ENCODE results near the gene FHAD1.

The FHAD1 gene

DNA sequence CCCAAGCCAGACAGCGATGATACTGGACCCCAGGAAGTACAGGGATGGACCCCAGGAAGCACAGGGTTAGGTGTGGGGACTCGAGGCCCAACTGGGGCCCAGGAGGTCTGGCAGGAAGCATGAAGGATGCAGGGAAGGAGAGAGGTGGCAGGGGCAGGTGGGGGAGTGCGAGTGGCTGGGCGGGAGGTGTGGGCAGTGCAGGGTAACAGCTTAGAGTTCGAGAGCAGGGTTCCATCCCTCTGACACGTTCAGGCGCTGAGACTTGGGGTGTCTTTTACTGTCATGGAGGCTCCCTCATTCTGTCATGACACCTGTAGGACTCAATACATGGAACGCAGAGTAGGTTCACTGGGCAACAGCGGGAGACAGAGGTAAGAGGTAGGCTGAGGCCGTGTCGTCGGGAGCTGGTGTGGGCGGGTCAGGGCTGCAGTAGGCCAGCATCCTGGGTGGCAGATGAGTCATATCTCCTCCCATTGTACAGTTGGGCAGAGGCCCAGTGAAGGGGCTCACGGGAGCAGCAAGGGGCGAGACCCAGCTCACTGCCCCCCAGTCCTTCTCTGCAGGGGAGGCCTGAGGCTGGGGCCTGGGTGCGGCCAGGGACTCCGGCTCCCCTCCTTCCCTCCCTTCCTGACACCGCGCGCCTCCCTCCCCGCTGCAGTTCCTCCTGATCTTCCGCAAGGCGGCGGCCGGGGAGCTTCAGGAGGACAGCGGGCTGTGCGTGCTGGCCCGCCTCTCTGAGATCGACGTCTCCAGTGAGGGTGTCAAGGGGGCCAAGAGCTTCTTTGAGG, 179.7 kb downstream of the FHAD1 start:
- no peak for TF ChIP-seq POLR2AphosphoS5 (IDR thresholded peaks at IDR 0.05; ENCODE audit: low read depth, low read length)
- TF ChIP-seq FOXP2 (optimal IDR thresholded peaks at IDR 0.05; ENCODE audit: borderline replicate concordance, extremely low read depth, extremely low read length, insufficient read depth) = no peak
- TF ChIP-seq, protein P1, sequence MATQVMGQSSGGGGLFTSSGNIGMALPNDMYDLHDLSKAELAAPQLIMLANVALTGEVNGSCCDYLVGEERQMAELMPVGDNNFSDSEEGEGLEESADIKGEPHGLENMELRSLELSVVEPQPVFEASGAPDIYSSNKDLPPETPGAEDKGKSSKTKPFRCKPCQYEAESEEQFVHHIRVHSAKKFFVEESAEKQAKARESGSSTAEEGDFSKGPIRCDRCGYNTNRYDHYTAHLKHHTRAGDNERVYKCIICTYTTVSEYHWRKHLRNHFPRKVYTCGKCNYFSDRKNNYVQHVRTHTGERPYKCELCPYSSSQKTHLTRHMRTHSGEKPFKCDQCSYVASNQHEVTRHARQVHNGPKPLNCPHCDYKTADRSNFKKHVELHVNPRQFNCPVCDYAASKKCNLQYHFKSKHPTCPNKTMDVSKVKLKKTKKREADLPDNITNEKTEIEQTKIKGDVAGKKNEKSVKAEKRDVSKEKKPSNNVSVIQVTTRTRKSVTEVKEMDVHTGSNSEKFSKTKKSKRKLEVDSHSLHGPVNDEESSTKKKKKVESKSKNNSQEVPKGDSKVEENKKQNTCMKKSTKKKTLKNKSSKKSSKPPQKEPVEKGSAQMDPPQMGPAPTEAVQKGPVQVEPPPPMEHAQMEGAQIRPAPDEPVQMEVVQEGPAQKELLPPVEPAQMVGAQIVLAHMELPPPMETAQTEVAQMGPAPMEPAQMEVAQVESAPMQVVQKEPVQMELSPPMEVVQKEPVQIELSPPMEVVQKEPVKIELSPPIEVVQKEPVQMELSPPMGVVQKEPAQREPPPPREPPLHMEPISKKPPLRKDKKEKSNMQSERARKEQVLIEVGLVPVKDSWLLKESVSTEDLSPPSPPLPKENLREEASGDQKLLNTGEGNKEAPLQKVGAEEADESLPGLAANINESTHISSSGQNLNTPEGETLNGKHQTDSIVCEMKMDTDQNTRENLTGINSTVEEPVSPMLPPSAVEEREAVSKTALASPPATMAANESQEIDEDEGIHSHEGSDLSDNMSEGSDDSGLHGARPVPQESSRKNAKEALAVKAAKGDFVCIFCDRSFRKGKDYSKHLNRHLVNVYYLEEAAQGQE (IDR thresholded peaks at IDR 0.05; ENCODE audit: insufficient read depth in 1 of 2, low read depth in 2 of 2, low read length in 2 of 2) = no peak
- TF ChIP-seq SIN3A (IDR thresholded peaks at IDR 0.05; ENCODE audit: borderline replicate concordance, insufficient read depth, low read length) = no peak
- no peak for TF ChIP-seq TAF1 (IDR thresholded peaks at IDR 0.05; ENCODE audit: borderline replicate concordance, insufficient read depth, low read length)

DNA sequence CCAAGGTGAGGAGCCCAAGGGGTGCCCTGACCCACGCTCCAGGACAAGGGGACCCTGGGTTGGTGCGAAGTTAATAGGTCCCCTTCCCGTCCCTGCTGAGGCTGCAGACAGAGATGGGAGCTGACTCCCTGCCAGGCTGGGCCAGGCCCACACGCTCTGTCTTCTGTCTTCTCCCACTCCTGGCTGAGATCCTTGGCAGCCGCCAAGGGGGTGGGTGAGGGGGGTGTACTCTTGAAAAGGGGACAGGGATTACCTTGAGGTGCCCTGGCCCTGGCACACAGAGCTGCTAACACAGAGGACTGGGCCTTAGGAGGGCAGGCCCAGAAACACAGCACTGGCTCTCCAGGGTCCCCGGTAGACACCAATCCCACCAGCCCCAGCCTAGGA, 180.2 kb downstream of the FHAD1 start:
- TF ChIP-seq TAF1 (IDR thresholded peaks at IDR 0.05; ENCODE audit: borderline replicate concordance, insufficient read depth, low read length) = no peak
- no peak for TF ChIP-seq SIN3A (IDR thresholded peaks at IDR 0.05; ENCODE audit: borderline replicate concordance, insufficient read depth, low read length)
- TF ChIP-seq, protein P1 (IDR thresholded peaks at IDR 0.05; ENCODE audit: insufficient read depth in 1 of 2, low read depth in 2 of 2, low read length in 2 of 2) = no peak
- no peak for TF ChIP-seq FOXP2 (optimal IDR thresholded peaks at IDR 0.05; ENCODE audit: borderline replicate concordance, extremely low read depth, extremely low read length, insufficient read depth)
- no peak for TF ChIP-seq POLR2AphosphoS5 (IDR thresholded peaks at IDR 0.05; ENCODE audit: low read depth, low read length)

DNA sequence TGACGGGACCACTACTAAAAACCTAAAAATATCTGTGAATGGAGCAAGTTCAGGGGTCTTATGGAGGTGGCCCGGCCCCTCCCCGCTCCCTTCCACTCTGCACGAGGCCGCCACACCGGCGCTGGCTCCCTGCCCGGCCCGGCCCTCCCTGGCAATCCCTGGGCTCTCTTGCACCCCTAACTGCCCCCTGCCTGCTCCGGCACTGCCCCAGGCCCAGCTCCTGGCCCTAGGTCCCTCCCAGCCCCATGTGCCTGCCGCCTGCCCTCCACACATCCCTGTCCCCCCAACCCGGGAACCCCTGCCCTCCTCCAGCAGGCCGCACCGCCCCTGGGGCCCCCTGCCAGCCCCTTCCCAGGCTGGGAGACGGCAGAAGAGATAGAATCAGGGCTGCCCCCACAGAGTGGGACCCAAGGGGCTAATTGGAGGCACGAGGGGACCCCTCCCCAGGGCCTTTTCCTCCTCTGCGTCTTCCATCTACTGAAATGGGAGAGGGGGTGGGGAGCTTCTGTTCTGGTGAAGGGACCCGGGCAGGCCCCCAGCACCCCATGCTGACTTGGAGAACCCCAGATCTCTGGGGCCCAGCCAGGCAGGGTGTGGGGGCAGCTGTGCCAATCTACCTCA, 181.9 kb downstream of the FHAD1 start:
- TF ChIP-seq POLR2AphosphoS5 (IDR thresholded peaks at IDR 0.05; ENCODE audit: low read depth, low read length) = no peak
- no peak for TF ChIP-seq TAF1 (IDR thresholded peaks at IDR 0.05; ENCODE audit: borderline replicate concordance, insufficient read depth, low read length)
- TF ChIP-seq FOXP2 (optimal IDR thresholded peaks at IDR 0.05; ENCODE audit: borderline replicate concordance, extremely low read depth, extremely low read length, insufficient read depth) = no peak
- no peak for TF ChIP-seq SIN3A (IDR thresholded peaks at IDR 0.05; ENCODE audit: borderline replicate concordance, insufficient read depth, low read length)
- TF ChIP-seq, protein P1 (IDR thresholded peaks at IDR 0.05; ENCODE audit: insufficient read depth in 1 of 2, low read depth in 2 of 2, low read length in 2 of 2) = no peak

DNA sequence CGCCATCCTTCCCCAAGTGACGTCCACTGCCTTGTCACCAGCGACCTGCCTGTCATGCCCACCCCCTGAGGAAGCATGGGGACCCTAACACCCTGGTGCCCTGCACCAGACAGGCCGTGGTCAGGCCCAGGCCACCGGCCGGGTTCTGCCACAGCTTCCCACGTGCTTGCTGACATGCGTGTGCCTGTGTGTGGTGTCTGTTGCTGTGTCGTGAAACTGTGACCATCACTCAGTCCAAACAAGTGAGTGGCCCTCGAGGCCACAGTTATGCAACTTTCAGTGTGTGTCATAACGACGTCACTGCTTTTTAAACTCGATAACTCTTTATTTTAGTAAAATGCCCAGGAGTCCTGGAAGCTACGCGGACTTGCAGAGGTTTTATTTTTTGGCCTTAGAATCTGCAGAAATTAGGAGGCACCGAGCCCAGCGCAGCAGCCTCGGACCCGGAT, 182.7 kb downstream of the FHAD1 start:
- no peak for TF ChIP-seq POLR2AphosphoS5 (IDR thresholded peaks at IDR 0.05; ENCODE audit: low read depth, low read length)
- no peak for TF ChIP-seq FOXP2 (optimal IDR thresholded peaks at IDR 0.05; ENCODE audit: borderline replicate concordance, extremely low read depth, extremely low read length, insufficient read depth)
- TF ChIP-seq, protein P1 (IDR thresholded peaks at IDR 0.05; ENCODE audit: insufficient read depth in 1 of 2, low read depth in 2 of 2, low read length in 2 of 2) = no peak
- TF ChIP-seq TAF1 (IDR thresholded peaks at IDR 0.05; ENCODE audit: borderline replicate concordance, insufficient read depth, low read length) = no peak
- no peak for TF ChIP-seq SIN3A (IDR thresholded peaks at IDR 0.05; ENCODE audit: borderline replicate concordance, insufficient read depth, low read length)
